A673 (cell line): ENCODE measurements around the gene ARL3.

ENCODE experiments used
- CTCF ChIP-seq: fragments of 300-800, 200-600 bp; sonication (generic); conservative IDR thresholded peaks from 2 replicates; pipeline ENCODE4 v1.5.1; 2017; ENCODE audit warnings: low read depth, mild to moderate bottlenecking, antibody characterized with exemption, low read length, moderate library complexity, mixed read lengths
- EZH2 ChIP-seq: fragments of 200-600 bp; sonication (generic); IDR thresholded peaks from 2 replicates; pipeline ENCODE4 v1.6.1; 2017; ENCODE audit warnings: borderline replicate concordance, low read depth, mild to moderate bottlenecking, mixed read lengths, antibody characterized with exemption, low read length; ENCODE audit not compliant: poor library complexity, severe bottlenecking

GRCh38 chr10:102761981-102762380 lies 47.8 kb upstream of the ARL3 start:
- TF ChIP-seq CTCF (no peak), EZH2 (no peak)
